PC-3 (cell line): ENCODE data around the gene STUM. TPM values are rescaled to one million over a fixed set of nuclear protein-coding genes. Genes with fewer than 3 reads are reported as not detected.

Source experiments
- ATAC-seq: fragments of 200-7000 bp; cut with Tn5 transposase; 2 replicates; pipeline ENCODE4 v1.9.1; 2020; ENCODE audit warnings: mild to moderate bottlenecking, moderate library complexity
- BruUV-seq: library from RNA; stranded (reverse); fragments of 400-500 nt; replicated peaks from 2 replicates; lab custom pipeline; 2021; lab: Mats Ljungman, UMichigan
- CTCF ChIA-PET: fragments of 300-600 bp; sonication (Branson Sonifier 250); formaldehyde crosslinking; loops from one replicate; lab custom pipeline; 2022; ENCODE audit warnings: antibody characterized with exemption; lab: Charles Lee
- POLR2A ChIA-PET: fragments of 300-600 bp; sonication (Branson Sonifier 250); formaldehyde crosslinking; loops from one replicate; lab custom pipeline; 2022; ENCODE audit warnings: antibody characterized with exemption; ENCODE audit not compliant: unreplicated experiment; lab: Charles Lee
- DNase-seq: peaks from one replicate; pipeline ENCODE4 v3.0.0-alpha.2; 2015
- H2AFZ ChIP-seq: fragments of 300-600 bp; sonication (generic); 2 replicates; pipeline ENCODE4 v1.6.0; 2016; ENCODE audit warnings: antibody characterized with exemption, low read length
- H3F3A ChIP-seq: fragments of 300-600 bp; sonication (generic); one replicate; pipeline ENCODE4 v1.6.0; 2017; ENCODE audit warnings: antibody characterized with exemption, low read length, control low read depth, mild to moderate bottlenecking; ENCODE audit not compliant: unreplicated experiment
- H3K27ac ChIP-seq: fragments of 300-600 bp; sonication (generic); 2 replicates; pipeline ENCODE4 v1.5.1; 2016; ENCODE audit warnings: mild to moderate bottlenecking, low read length
- H3K27me3 ChIP-seq: fragments of 300-600 bp; sonication (generic); 2 replicates; pipeline ENCODE4 v1.6.1; 2016; ENCODE audit warnings: low read length, mixed read lengths
- H3K36me3 ChIP-seq: fragments of 300-600 bp; sonication (generic); 2 replicates; pipeline ENCODE4 v1.6.1; 2016; ENCODE audit warnings: low read depth, mixed run types, low read length, mixed read lengths
- H3K4me1 ChIP-seq: fragments of 300-600 bp; sonication (generic); 2 replicates; pipeline ENCODE4 v1.5.1; 2016; ENCODE audit warnings: low read length; ENCODE audit not compliant: insufficient read depth
- H3K4me2 ChIP-seq: fragments of 300-600 bp; sonication (generic); 2 replicates; pipeline ENCODE4 v1.6.0; 2016; ENCODE audit warnings: low read length
- H3K4me3 ChIP-seq: fragments of 300-600 bp; sonication (generic); 2 replicates; pipeline ENCODE4 v1.5.1; 2016; ENCODE audit warnings: mild to moderate bottlenecking, low read length, mixed read lengths
- H3K79me2 ChIP-seq: fragments of 300-600 bp; sonication (generic); 2 replicates; pipeline ENCODE4 v1.6.1; 2017; ENCODE audit warnings: low read length, mixed read lengths
- H3K9ac ChIP-seq: fragments of 300-600 bp; sonication (generic); 2 replicates; pipeline ENCODE4 v1.6.0; 2016; ENCODE audit warnings: mild to moderate bottlenecking, low read length
- H3K9me2 ChIP-seq: fragments of 300-600 bp; sonication (generic); replicated peaks from 2 replicates; pipeline ENCODE4 v1.6.1; 2016; ENCODE audit warnings: mixed run types, low read length, mixed read lengths
- H3K9me3 ChIP-seq: fragments of 300-600 bp; sonication (generic); 2 replicates; pipeline ENCODE4 v1.6.1; 2016; ENCODE audit warnings: low read length, mixed read lengths
- H4K20me1 ChIP-seq: fragments of 300-600 bp; sonication (generic); 2 replicates; pipeline ENCODE4 v1.6.1; 2016; ENCODE audit warnings: low read length, mixed read lengths
- CTCF ChIP-seq: fragments of 300-600 bp; sonication (generic); conservative IDR thresholded peaks from 2 replicates; pipeline ENCODE4 v1.5.1; 2017; ENCODE audit warnings: antibody characterized with exemption, low read depth, mild to moderate bottlenecking, low read length
- EZH2 ChIP-seq: fragments of 300-600 bp; sonication (generic); IDR thresholded peaks from one replicate; pipeline ENCODE4 v1.6.1; 2017; ENCODE audit warnings: antibody characterized with exemption, mild to moderate bottlenecking, low read length; ENCODE audit not compliant: unreplicated experiment
- EZH2phosphoT487 ChIP-seq: fragments of 300-600 bp; sonication (generic); IDR thresholded peaks from 2 replicates; pipeline ENCODE4 v1.6.1; 2018; ENCODE audit warnings: mild to moderate bottlenecking, antibody characterized with exemption, low read length, borderline replicate concordance
- intact Hi-C: fragments of 100-400 bp; cut with micrococcal nuclease; formaldehyde crosslinking; loops from 2 replicates; pipeline ENCODE4 v1.9.0; 2023
- total RNA-seq: library from RNA; depleted of rRNA; stranded (reverse); fragments of >200 nt; gene quantifications from 2 replicates; pipeline ENCODE4 v1.2.3, GENCODE V29; 2014

STUM gene
- total RNA-seq, 1 experiment from 2014 or later: 0.58 TPM

GRCh38 chr1:226654046-226654667 lies 105.6 kb downstream of the STUM start:
- Histone ChIP-seq H3K79me2 (no peaks in the 10 kb centered on the region), H3K9me2 (no peaks in the 10 kb centered on the region), H3K27ac (no peak overlapping the region), H3K9ac (no peak overlapping the region), H2AFZ (no peak overlapping the region), H3K4me3 (no peak overlapping the region), H3K4me1 (peaks cover 12% of the 10 kb centered on the region), H4K20me1 (no peaks in the 10 kb centered on the region), H3K36me3 (no peaks in the 10 kb centered on the region), H3F3A (no peaks in the 10 kb centered on the region), H3K4me2 (no peak overlapping the region), H3K27me3 (no peaks in the 10 kb centered on the region), H3K9me3 (no peaks in the 10 kb centered on the region)
- DNase-seq (no peak), ATAC-seq (no peak)
- TF ChIP-seq EZH2 (no peak), EZH2phosphoT487 (no peak), CTCF (no peak)
- POLR2A ChIA-PET: no interaction called here
- BruUV-seq: no TSS peak
- CTCF ChIA-PET: no interaction called here
- intact Hi-C loops: no loop called here

- POLR2A ChIA-PET: no interaction called here
These were observed 106.1 kb downstream of the STUM start for GRCh38 chr1:226654668-226655055.

More at GRCh38 chr1:226654668-226655055, 106.1 kb downstream of the STUM start:
- TF ChIP-seq EZH2 (no peak), EZH2phosphoT487 (no peak), CTCF (no peak)
- no peaks in the 10 kb centered on the region for H3K27me3 ChIP-seq
- no peaks in the 10 kb centered on the region for H4K20me1 ChIP-seq
- ATAC-seq: no peak
- no peaks in the 10 kb centered on the region for H3F3A ChIP-seq
- DNase-seq: no peak
- BruUV-seq: no TSS peak
- no peak overlapping the region for H3K9ac ChIP-seq
- no peaks in the 10 kb centered on the region for H3K79me2 ChIP-seq
- H3K9me2 ChIP-seq: no peaks in the 10 kb centered on the region
- no peak overlapping the region for H3K4me2 ChIP-seq
- CTCF ChIA-PET: no interaction called here
- H3K27ac ChIP-seq: no peak overlapping the region
- peaks cover 12% of the 10 kb centered on the region for H3K4me1 ChIP-seq
- no peak overlapping the region for H2AFZ ChIP-seq
- intact Hi-C loops: no loop called here
- no peaks in the 10 kb centered on the region for H3K36me3 ChIP-seq
- no peaks in the 10 kb centered on the region for H3K9me3 ChIP-seq
- H3K4me3 ChIP-seq: no peak overlapping the region
